ENCODE results near the gene LRRC2. TPM values are rescaled to one million over a fixed set of nuclear protein-coding genes. Genes with fewer than 3 reads are reported as not detected.

LRRC2 gene
- total RNA-seq, 1 donor from 2014 or later = 0.31 TPM

DNA sequence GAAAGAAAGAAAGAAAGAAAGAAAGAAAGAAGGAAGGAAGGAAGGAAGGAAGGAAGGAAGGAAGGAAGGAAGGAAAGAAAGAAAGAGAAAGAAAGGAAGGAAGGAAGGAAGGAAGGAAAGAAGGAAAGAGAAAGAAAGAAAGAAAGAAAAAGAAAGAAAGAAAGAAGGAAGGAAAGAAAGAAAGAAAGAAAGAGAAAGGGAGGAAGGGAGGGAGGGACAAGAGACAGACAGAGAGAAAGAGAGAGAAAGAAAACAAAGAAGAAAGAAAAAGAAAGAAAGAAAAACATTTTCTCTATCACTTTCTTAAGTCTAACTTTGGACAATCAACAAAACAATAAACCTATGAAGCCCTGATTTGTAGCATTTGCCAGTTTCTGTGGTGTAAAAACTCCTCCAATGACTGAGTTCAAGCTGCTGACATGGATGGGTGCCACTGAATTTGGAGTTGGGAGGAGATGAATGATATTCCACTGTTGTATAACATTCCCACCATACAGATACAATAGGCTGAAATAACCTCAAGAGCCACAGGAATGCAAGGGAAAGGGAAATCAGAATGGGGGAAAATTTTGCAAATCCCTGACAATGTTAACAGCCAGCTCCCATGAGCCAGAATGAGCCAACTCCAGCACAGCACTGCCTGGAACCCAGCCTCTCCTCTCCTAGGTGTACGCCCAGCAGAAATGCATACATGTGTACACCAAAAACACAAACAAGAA is 83.3 kb downstream of the LRRC2 start:
- no peak for DNase-seq (ENCODE audit: extremely low spot score, unreplicated experiment)
- Mint-ChIP-seq H3K4me1 (ENCODE audit: unreplicated experiment) (no peaks in the 10 kb centered on the region), H3K27ac (no peak overlapping the region), H3K9me3 (no peaks in the 10 kb centered on the region), H3K36me3 (no peaks in the 10 kb centered on the region), H3K27me3 (peaks cover 24% of the 10 kb centered on the region), H3K4me3 (no peak overlapping the region)
- TF ChIP-seq, protein P1, sequence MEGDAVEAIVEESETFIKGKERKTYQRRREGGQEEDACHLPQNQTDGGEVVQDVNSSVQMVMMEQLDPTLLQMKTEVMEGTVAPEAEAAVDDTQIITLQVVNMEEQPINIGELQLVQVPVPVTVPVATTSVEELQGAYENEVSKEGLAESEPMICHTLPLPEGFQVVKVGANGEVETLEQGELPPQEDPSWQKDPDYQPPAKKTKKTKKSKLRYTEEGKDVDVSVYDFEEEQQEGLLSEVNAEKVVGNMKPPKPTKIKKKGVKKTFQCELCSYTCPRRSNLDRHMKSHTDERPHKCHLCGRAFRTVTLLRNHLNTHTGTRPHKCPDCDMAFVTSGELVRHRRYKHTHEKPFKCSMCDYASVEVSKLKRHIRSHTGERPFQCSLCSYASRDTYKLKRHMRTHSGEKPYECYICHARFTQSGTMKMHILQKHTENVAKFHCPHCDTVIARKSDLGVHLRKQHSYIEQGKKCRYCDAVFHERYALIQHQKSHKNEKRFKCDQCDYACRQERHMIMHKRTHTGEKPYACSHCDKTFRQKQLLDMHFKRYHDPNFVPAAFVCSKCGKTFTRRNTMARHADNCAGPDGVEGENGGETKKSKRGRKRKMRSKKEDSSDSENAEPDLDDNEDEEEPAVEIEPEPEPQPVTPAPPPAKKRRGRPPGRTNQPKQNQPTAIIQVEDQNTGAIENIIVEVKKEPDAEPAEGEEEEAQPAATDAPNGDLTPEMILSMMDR (conservative IDR thresholded peaks at IDR 0.05) = no peak

DNA sequence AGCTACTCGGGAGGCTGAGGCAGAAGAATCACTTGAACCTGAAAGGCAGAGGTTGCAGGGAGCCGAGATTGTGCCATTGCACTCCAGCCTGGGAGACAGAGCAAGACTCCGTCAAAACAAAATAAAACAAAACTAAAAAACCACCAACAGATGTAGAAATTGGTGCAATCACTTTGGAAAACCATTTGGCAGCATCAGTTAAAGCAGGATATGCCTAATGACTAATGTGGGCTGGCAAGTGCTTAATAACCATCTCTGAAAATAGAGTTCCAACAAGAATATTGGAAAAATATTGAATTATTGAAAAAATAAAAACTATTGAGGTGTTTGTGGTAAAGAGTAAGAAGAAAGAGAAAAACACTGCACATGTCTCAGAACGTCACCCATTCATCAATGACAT is 84.5 kb downstream of the LRRC2 start:
- Mint-ChIP-seq H3K4me3 (no peak overlapping the region), H3K27me3 (peaks cover 24% of the 10 kb centered on the region), H3K4me1 (ENCODE audit: unreplicated experiment) (no peaks in the 10 kb centered on the region), H3K27ac (no peak overlapping the region), H3K36me3 (no peaks in the 10 kb centered on the region), H3K9me3 (no peaks in the 10 kb centered on the region)
- TF ChIP-seq, protein P1 (conservative IDR thresholded peaks at IDR 0.05) = no peak
- no peak for DNase-seq (ENCODE audit: extremely low spot score, unreplicated experiment)

DNA sequence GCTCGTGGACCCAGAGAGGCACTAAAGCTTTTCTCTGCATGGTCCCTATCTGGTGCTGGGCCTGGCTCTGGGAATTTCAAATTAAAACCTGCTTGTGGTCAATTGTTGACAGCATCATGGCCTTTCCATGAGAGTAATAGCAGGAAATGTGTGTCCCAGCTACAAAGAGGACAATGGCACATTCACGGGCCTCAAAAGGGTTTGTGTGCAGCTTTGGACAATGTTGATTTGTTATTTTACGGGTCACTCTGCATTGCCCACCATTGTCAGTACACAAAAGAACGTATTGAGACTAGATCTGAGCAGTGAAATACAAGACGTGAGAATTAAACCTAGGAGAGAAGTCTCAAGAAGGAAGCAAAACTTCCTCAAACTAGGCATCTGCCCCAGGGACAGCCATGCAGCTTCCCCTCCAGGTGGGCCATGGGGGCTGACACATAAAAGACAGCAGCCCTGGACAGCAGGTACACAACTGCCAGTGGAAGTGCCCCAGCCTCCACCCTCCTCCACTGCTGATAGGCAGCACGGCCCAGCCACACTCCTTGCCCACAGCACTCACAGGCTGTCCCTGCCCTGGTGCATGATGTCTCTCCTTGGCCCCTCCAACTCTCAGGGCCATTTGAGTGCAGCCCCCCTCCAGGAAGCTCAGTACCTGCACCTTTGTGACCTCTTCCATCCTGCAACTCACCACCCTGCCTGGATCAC is 85.5 kb downstream of the LRRC2 start:
- H3K4me1 Mint-ChIP-seq (ENCODE audit: unreplicated experiment) = no peaks in the 10 kb centered on the region
- H3K36me3 Mint-ChIP-seq = no peaks in the 10 kb centered on the region
- no peaks in the 10 kb centered on the region for H3K9me3 Mint-ChIP-seq
- H3K27ac Mint-ChIP-seq = no peak overlapping the region
- no peak for DNase-seq (ENCODE audit: extremely low spot score, unreplicated experiment)
- H3K27me3 Mint-ChIP-seq = peaks cover 24% of the 10 kb centered on the region
- no peak overlapping the region for H3K4me3 Mint-ChIP-seq
- TF ChIP-seq, protein P1 (conservative IDR thresholded peaks at IDR 0.05) = no peak

DNA sequence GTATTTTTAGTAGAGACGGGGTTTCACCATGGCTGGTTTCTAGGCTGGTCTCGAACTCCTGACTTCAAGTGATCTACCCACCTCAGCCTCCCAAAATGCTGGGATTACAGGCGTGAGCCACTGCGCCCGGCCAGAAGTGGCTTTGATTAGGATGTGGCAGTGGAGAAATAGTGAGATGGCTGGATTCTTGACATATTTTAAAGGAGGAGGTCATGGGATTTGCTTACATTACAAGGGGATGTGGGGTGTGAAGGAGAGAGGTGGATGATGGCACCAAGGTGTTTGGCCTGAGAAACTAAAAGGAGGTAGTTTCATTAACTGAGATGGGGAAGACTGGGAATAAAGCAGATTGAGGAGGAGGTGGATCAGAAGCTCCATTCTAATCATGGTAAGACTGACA is 86.4 kb downstream of the LRRC2 start:
- H3K27ac Mint-ChIP-seq = no peak overlapping the region
- no peak overlapping the region for H3K4me3 Mint-ChIP-seq
- no peak for DNase-seq (ENCODE audit: extremely low spot score, unreplicated experiment)
- TF ChIP-seq, protein P1 (conservative IDR thresholded peaks at IDR 0.05) = no peak
- peaks cover 33% of the 10 kb centered on the region for H3K27me3 Mint-ChIP-seq
- H3K36me3 Mint-ChIP-seq = peaks cover 5% of the 10 kb centered on the region
- no peaks in the 10 kb centered on the region for H3K4me1 Mint-ChIP-seq (ENCODE audit: unreplicated experiment)
- peaks cover 6% of the 10 kb centered on the region for H3K9me3 Mint-ChIP-seq

DNA sequence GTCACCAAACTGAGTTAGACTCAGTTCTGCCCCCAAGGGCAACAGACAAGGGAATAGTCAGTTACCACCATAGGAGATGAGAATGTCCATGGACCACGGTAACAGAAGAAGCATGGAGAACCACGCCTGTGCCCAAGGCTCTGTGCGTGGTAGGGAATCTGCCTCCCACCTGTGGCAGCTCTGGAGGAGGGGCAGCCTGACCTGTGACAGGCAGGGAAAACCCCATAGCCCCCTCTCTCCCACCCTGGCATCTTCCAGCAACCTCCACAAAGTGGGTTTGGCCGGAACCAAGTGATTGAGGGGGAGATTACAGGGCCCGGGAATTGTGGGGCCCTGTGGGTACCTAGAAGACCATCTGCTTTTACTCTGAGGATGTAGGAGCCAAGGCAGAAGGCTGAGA is 87.1 kb downstream of the LRRC2 start:
- no peak for DNase-seq (ENCODE audit: extremely low spot score, unreplicated experiment)
- Mint-ChIP-seq H3K27ac (no peak overlapping the region), H3K36me3 (peaks cover 5% of the 10 kb centered on the region), H3K4me3 (no peak overlapping the region), H3K9me3 (peaks cover 7% of the 10 kb centered on the region), H3K27me3 (peaks cover 34% of the 10 kb centered on the region), H3K4me1 (ENCODE audit: unreplicated experiment) (no peaks in the 10 kb centered on the region)
- TF ChIP-seq, protein P1 (conservative IDR thresholded peaks at IDR 0.05) = no peak
